Right lobe of liver (tissue), 6 donors: ENCODE measurements around the gene GLYATL1B. TPM values are rescaled to one million over a fixed set of nuclear protein-coding genes. Genes with fewer than 3 reads are reported as not detected.
"Not testable (repeated sequence)": the region's sequence is repeated elsewhere in the genome, so short reads cannot be mapped to it uniquely, and the experiment has no call there.

Experiments
- ATAC-seq, 4 donors: fragments of 200-7000 bp; cut with Tn5 transposase; one replicate each; pipeline ENCODE4 v1.9.1; 2020; ENCODE audit warnings: mild to moderate bottlenecking in 4 of 4, moderate library complexity in 4 of 4
- DNase-seq, 3 donors: peaks; one replicate each; pipeline ENCODE4 v3.0.0-alpha.2; 2020
- H3K27ac ChIP-seq, 3 donors: fragments of 200-600 bp; one replicate each; pipeline ENCODE4 v1.8.0; 2022
- H3K27me3 ChIP-seq, 2 donors: fragments of 200-600 bp; one replicate each; pipeline ENCODE4 v1.8.0; 2022
- H3K36me3 ChIP-seq, 4 donors: fragments of 200-600 bp; sonication (generic) in 1 of 4; one replicate each; pipeline versions ENCODE4 v1.5.1 to v1.8.0; 2017 to 2022; ENCODE audit warnings: control low read depth in 1 of 4
- H3K4me1 ChIP-seq, 4 donors: fragments of 200-600 bp; sonication (generic) in 1 of 4; one replicate each; pipeline versions ENCODE4 v1.5.1 to v1.8.0; 2017 to 2022; ENCODE audit warnings: control low read depth in 1 of 4
- H3K4me3 ChIP-seq, 3 donors: fragments of 200-600 bp; one replicate each; pipeline ENCODE4 v1.8.0; 2022
- H3K9me3 ChIP-seq, 4 donors: fragments of 200-600 bp; sonication (generic) in 1 of 4; one replicate each; pipeline versions ENCODE4 v1.5.1 to v1.8.0; 2017 to 2022; ENCODE audit warnings: control low read depth in 1 of 4
- POLR2A ChIP-seq: fragments of 450-650 bp; IDR thresholded peaks from one replicate; pipeline ENCODE4 v1.6.1; 2017; ENCODE audit warnings: antibody characterized with exemption, mild to moderate bottlenecking
- whole genome bisulfite sequencing: methylation state at CpG from one replicate; pipeline ENCODE4 v1.1.6; 2018; ENCODE audit warnings: low coverage, low lambda C conversion rate; ENCODE audit not compliant: insufficient coverage; ENCODE audit errors: missing lambda C conversion rate; 5-methylcytosine and 5-hydroxymethylcytosine counted together
- intact Hi-C, 2 donors: fragments of 100-400 bp; cut with DNase I; formaldehyde crosslinking; loops; one replicate each; pipeline versions ENCODE4 v1.11.2 to v1.14.1; 2022
- total RNA-seq, 6 experiments: library from RNA; depleted of rRNA in 2 of 6; stranded (reverse); fragments of >200 nt in 2 of 6; fragmentation: NEBNext Ultra II Directional in 3 of 6; extraction: Animal tissue kit (Norgen Biotek cat#: 25700) in 3 of 6; gene quantifications; one replicate each; pipeline versions ENCODE4 v1.1.0 to v1.2.4, GENCODE V29; 2016 to 2023
- TF ChIP-seq, protein P1 (sequence below), 4 donors: fragments of 200-600 bp in 3 of 4; fragments of 450-650 bp in 1 of 4; IDR thresholded peaks; one replicate each; pipeline versions ENCODE4 v1.5.1 to v1.8.0; 2016 to 2022; ENCODE audit warnings: antibody characterized with exemption in 4 of 4, mild to moderate bottlenecking in 2 of 4
- donor health status: DM: no; HTN: yes; CAD: no.
- donor health status: DM: no; HTN: no; CAD: no.
- donor health status: DM: no; HTN: no; CAD: no.
- donor health status: DM: no; HTN: yes; CAD: no.
- donor health status: DM: no; HTN: yes; CAD: no.

The GLYATL1B gene
- total RNA-seq, 6 experiments from 2014 or later = 2.6 TPM; not detected in 5

DNA sequence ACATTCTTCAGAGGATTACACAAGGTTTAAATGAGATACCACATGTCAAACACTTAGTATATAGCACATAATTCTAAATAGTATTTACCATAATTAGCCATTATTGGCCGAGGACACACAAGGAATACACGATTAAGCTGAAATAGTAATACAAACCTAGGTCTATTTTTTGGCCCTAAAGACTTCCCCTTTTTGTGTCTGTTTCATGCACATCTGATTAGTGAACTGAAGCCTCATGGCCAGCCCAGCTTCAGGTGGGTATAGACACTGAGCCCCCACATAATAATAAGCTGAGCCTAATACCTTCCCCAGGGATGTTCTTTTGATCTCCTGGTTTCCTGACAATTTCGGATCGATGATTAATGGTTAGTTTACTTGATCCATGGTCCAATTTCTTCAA, 2.1 kb downstream of the GLYATL1B start:
- Histone ChIP-seq H3K36me3 (no peaks in the 10 kb centered on the region), H3K27me3 (no peaks in the 10 kb centered on the region), H3K9me3 (no peaks in the 10 kb centered on the region), H3K27ac (no peak overlapping the region), H3K4me1 (no peaks in the 10 kb centered on the region), H3K4me3 (no peak overlapping the region)
- ATAC-seq (no peak), DNase-seq (no peak)
- intact Hi-C loops = no loop called here
- WGBS = 82% methylated on average over 4 of the region's 4 CpGs
- TF ChIP-seq POLR2A = no peak
- TF ChIP-seq, protein P1, sequence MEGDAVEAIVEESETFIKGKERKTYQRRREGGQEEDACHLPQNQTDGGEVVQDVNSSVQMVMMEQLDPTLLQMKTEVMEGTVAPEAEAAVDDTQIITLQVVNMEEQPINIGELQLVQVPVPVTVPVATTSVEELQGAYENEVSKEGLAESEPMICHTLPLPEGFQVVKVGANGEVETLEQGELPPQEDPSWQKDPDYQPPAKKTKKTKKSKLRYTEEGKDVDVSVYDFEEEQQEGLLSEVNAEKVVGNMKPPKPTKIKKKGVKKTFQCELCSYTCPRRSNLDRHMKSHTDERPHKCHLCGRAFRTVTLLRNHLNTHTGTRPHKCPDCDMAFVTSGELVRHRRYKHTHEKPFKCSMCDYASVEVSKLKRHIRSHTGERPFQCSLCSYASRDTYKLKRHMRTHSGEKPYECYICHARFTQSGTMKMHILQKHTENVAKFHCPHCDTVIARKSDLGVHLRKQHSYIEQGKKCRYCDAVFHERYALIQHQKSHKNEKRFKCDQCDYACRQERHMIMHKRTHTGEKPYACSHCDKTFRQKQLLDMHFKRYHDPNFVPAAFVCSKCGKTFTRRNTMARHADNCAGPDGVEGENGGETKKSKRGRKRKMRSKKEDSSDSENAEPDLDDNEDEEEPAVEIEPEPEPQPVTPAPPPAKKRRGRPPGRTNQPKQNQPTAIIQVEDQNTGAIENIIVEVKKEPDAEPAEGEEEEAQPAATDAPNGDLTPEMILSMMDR (IDR thresholded peaks at IDR 0.05) = no peak

DNA sequence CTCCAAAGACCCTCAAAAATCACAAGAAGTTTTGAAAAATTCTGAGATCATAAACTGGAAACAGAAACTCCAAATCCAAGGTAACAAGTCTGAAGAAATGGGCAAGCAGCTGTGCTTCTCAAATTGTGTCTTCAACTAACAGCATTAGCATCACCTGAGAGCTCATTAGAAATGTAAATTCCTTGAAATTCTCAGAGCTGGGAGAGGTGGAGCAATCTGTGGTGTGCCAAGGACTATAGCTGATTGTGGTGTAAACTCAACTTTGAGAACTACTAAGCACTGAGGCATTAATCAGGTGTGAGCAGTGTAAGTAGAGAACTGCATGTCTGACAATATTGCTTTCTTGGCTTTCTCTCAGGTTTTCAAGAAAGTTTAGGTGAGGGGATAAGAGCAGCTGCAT, 7.5 kb downstream of the GLYATL1B start:
- ATAC-seq, H3K4me1 ChIP-seq, intact Hi-C loops, H3K27ac ChIP-seq, H3K9me3 ChIP-seq, DNase-seq, H3K27me3 ChIP-seq, H3K36me3 ChIP-seq, H3K4me3 ChIP-seq: not testable (repeated sequence)

DNA sequence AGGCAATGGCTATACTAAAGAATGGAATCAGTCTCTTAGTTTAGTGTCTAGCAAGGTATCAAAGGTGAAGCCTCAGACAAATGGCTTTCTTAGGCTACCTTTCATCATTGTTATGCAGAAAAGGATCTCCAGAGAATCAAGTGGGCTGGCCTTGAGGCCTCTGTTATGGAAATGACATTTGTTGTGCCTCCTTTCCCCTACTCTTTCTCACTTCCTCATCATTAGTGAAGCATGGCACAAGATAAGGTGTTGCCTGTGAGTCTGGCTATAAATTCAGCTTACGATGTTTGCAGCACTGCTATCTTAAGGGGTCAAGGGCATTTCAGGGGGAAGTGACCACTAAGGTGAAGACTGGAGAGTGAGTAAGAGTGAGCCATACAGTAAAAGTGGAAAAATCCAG, 9.1 kb downstream of the GLYATL1B start:
- H3K27ac ChIP-seq, H3K9me3 ChIP-seq, H3K4me3 ChIP-seq, intact Hi-C loops, H3K36me3 ChIP-seq, DNase-seq, H3K4me1 ChIP-seq, ATAC-seq, H3K27me3 ChIP-seq: not testable (repeated sequence)
- WGBS = 43% methylated on average over 1 of the region's 1 CpG

DNA sequence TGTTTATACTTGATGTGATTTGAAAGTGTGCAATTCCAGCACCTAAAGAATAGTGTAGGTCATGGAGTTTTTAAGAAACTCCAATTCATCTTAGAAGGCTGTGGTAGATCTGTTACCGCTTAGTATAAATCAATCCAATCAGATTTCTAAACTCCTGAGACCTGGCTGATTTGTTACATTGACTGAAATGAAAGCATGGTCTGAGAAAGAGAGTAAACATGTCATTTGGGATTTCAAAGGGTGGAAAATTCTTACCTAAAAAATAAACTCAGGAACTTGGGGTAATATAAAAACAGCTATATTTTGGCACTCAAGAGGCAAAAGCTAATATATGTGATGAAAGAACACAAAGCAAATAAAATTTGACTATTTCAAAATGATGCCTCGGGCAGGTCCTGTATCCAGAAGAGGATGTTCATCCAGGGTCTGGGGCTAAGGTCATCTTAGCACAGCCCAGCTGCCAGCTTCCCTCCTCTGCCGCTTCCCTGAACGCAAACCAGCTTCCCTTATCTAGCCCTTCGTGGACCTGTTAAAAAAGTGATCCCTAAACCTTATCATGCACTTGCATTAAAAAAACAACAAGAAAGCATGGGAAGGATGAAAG, 10.0 kb downstream of the GLYATL1B start:
- 20% methylated on average over 5 of the region's 5 CpGs for WGBS
- intact Hi-C loops, H3K4me1 ChIP-seq, H3K27me3 ChIP-seq, H3K9me3 ChIP-seq, DNase-seq, H3K4me3 ChIP-seq, H3K36me3 ChIP-seq, H3K27ac ChIP-seq: not testable (repeated sequence)
- ATAC-seq = peak; percentile 67 to 95 (median 87)

DNA sequence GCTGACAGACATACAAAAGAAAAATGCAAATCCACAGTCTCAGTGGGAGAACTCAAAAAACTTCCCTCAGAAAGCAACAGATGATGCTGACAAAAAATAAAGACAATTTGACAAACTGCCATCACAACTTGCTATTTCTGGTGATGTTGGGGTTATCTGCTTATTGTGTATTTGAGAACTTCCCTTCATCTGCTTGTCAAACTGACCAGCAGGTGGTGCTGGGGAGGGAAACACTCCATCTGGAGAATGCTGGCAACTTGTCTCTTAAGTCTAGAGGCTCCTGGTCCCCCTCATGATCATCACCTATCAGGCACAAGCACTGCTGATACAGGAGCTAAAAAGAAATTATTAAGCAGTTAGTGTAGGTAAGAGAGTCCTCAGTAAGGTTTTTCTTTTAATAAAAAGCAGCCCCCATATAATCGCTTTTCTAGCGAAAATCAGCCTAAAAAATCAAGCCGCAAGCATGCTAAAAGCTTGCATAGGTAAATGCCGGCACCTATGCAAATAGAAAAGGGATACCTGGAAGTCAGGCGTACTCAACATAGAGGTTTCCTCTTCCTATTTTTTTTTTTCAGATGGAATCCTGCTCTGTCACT, 11.1 kb downstream of the GLYATL1B start:
- Histone ChIP-seq H3K27ac (no peak overlapping the region), H3K36me3 (no peaks in the 10 kb centered on the region), H3K27me3 (no peaks in the 10 kb centered on the region), H3K4me1 (peaks cover 0 to 11% (median 0%) of the 10 kb centered on the region in 4 donors), H3K4me3 (no peak overlapping the region), H3K9me3 (no peaks in the 10 kb centered on the region)
- intact Hi-C loops = no loop called here
- ATAC-seq (peak; percentile 72 to 87 (median 75)), DNase-seq (peak in 2 of 3 donors; percentile 53 to 59)
- TF ChIP-seq, protein P1 (IDR thresholded peaks at IDR 0.05) = peak; percentile 68 to 82 (median 80)
- TF ChIP-seq POLR2A = no peak
- 75% methylated on average over 5 of the region's 5 CpGs for WGBS

DNA sequence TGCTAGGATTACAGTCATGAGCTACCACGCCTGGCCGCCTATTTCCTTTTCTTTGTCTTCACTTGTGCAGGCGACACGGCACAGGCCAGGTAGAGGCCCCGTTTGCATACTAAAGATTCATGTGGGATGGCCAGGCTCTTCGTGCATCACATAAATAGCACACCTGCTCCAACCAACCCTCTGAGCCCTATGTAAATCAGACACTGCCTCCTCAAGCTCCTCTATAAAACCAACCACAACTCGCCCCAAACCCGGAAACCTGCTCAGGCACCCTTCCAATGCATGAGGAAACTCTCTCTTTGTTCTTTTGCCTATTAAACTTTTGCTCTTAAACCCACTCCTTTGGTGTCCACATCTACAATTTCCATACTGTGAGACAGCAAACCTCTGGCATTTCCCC, 11.8 kb downstream of the GLYATL1B start:
- H3K9me3 ChIP-seq, H3K27ac ChIP-seq, intact Hi-C loops, H3K4me3 ChIP-seq, H3K27me3 ChIP-seq, H3K36me3 ChIP-seq, ATAC-seq, DNase-seq: not testable (repeated sequence)
- H3K4me1 ChIP-seq = peaks cover 0 to 11% (median 0%) of the 10 kb centered on the region in 4 donors
- WGBS = 59% methylated on average over 4 of the region's 8 CpGs
